H9 (cell line): ENCODE results near the gene TTC28. TPM values are rescaled to one million over a fixed set of nuclear protein-coding genes. Genes with fewer than 3 reads are reported as not detected.
A peak's percentile ranks its signal among the peaks of the same experiment; 100 is the strongest.

Experiments used
- DNase-seq: peaks from one replicate; pipeline ENCODE4 v3.0.0-alpha.2; 2017
- H2AFZ ChIP-seq: one replicate; pipeline ENCODE4 v1.6.1; 2013; ENCODE audit warnings: mild to moderate bottlenecking, low read length, control low read depth, moderate library complexity
- H2AK5ac ChIP-seq: 2 replicates; pipeline ENCODE4 v1.6.1; 2013; ENCODE audit warnings: low read length, control low read depth, mixed read lengths; ENCODE audit not compliant: insufficient read length
- H2BK120ac ChIP-seq: one replicate; pipeline ENCODE4 v1.6.1; 2013; ENCODE audit warnings: low read depth, mild to moderate bottlenecking, low read length, control low read depth, inconsistent platforms; ENCODE audit not compliant: poor library complexity, severe bottlenecking
- H2BK12ac ChIP-seq: 2 replicates; pipeline ENCODE4 v1.6.1; 2013; ENCODE audit warnings: low read length, control low read depth, mixed read lengths, low read depth; ENCODE audit not compliant: insufficient read length
- H2BK15ac ChIP-seq: 2 replicates; pipeline ENCODE4 v1.6.1; 2013; ENCODE audit warnings: low read depth, low read length, control low read depth
- H2BK20ac ChIP-seq: one replicate; pipeline ENCODE4 v1.6.1; 2013; ENCODE audit warnings: low read depth, mild to moderate bottlenecking, low read length, control low read depth, inconsistent platforms; ENCODE audit not compliant: poor library complexity, severe bottlenecking
- H2BK5ac ChIP-seq: 2 replicates; pipeline ENCODE4 v1.6.1; 2013; ENCODE audit warnings: low read length, control low read depth, mixed read lengths; ENCODE audit not compliant: insufficient read length
- H3K14ac ChIP-seq: 2 replicates; pipeline ENCODE4 v1.6.1; 2013; ENCODE audit warnings: low read length, control low read depth; ENCODE audit not compliant: insufficient read depth
- H3K18ac ChIP-seq: 2 replicates; pipeline ENCODE4 v1.6.1; 2013; ENCODE audit warnings: low read depth, mild to moderate bottlenecking, mixed read lengths, low read length, control low read depth; ENCODE audit not compliant: insufficient read length
- H3K23ac ChIP-seq: 2 replicates; pipeline ENCODE4 v1.6.1; 2013; ENCODE audit warnings: low read length, control low read depth, mixed read lengths, low read depth; ENCODE audit not compliant: insufficient read length
- H3K23me2 ChIP-seq: 2 replicates; pipeline ENCODE4 v1.6.1; 2013; ENCODE audit warnings: low read depth, mild to moderate bottlenecking, mixed read lengths, low read length, control low read depth; ENCODE audit not compliant: insufficient read length, poor library complexity, severe bottlenecking
- H3K27ac ChIP-seq: 2 replicates; pipeline ENCODE4 v1.5.1; 2013; ENCODE audit warnings: low read length, control low read depth, mixed read lengths, low read depth; ENCODE audit not compliant: insufficient read length
- H3K27me3 ChIP-seq: 2 replicates; pipeline ENCODE4 v1.6.1; 2013; ENCODE audit warnings: low read length, control low read depth, inconsistent platforms; ENCODE audit not compliant: insufficient read depth
- H3K4ac ChIP-seq: 2 replicates; pipeline ENCODE4 v1.6.1; 2013; ENCODE audit warnings: low read depth, mild to moderate bottlenecking, control low read depth, inconsistent platforms, low read length, moderate library complexity
- H3K4me1 ChIP-seq: 2 replicates; pipeline ENCODE4 v1.6.1; 2013; ENCODE audit warnings: low read length, control low read depth, inconsistent platforms; ENCODE audit not compliant: insufficient read depth
- H3K4me2 ChIP-seq: 2 replicates; pipeline ENCODE4 v1.6.1; 2013; ENCODE audit warnings: low read length, control low read depth, mixed read lengths; ENCODE audit not compliant: insufficient read length, insufficient read depth
- H3K56ac ChIP-seq: 2 replicates; pipeline ENCODE4 v1.6.1; 2013; ENCODE audit warnings: low read depth, mild to moderate bottlenecking, mixed read lengths, low read length, control low read depth; ENCODE audit not compliant: insufficient read length
- H3K79me1 ChIP-seq: 2 replicates; pipeline ENCODE4 v1.6.1; 2013; ENCODE audit warnings: low read depth, mild to moderate bottlenecking, moderate library complexity, low read length, control low read depth, inconsistent platforms; ENCODE audit not compliant: insufficient read depth, poor library complexity, severe bottlenecking
- H3K79me2 ChIP-seq: 2 replicates; pipeline ENCODE4 v1.6.1; 2013; ENCODE audit warnings: low read length, control low read depth, inconsistent platforms; ENCODE audit not compliant: insufficient read depth
- H3K9ac ChIP-seq: 2 replicates; pipeline ENCODE4 v1.6.1; 2013; ENCODE audit warnings: low read length, control low read depth, mixed read lengths; ENCODE audit not compliant: insufficient read length; ENCODE audit errors: extremely low read depth
- H3K9me3 ChIP-seq: one replicate; pipeline ENCODE4 v1.6.1; 2013; ENCODE audit warnings: low read depth, low read length, inconsistent platforms; ENCODE audit not compliant: control insufficient read depth
- H3T11ph ChIP-seq: one replicate; pipeline ENCODE4 v1.6.1; 2013; ENCODE audit warnings: mild to moderate bottlenecking, low read length, control low read depth, inconsistent platforms
- H4K20me1 ChIP-seq: one replicate; pipeline ENCODE4 v1.6.1; 2013; ENCODE audit not compliant: control insufficient read depth, insufficient read length, insufficient read depth
- H4K5ac ChIP-seq: 2 replicates; pipeline ENCODE4 v1.6.1; 2013; ENCODE audit warnings: low read depth, mild to moderate bottlenecking, mixed read lengths, low read length, control low read depth; ENCODE audit not compliant: insufficient read length
- H4K8ac ChIP-seq: replicated peaks from 2 replicates; pipeline ENCODE4 v1.6.1; 2013; ENCODE audit warnings: low read length, control low read depth, mixed read lengths, low read depth; ENCODE audit not compliant: insufficient read length
- H4K91ac ChIP-seq: 2 replicates; pipeline ENCODE4 v1.6.1; 2013; ENCODE audit warnings: low read depth, mild to moderate bottlenecking, moderate library complexity, mixed read lengths, low read length, control low read depth; ENCODE audit not compliant: insufficient read length
- H3K27ac Mint-ChIP-seq, 3 experiments: 2 replicates in 2 of 3; 3 replicates in 1 of 3; pipeline ENCODE4 v1.8.0; 2020 to 2021; ENCODE audit warnings: mixed read lengths in 3 of 3, mild to moderate bottlenecking in 1 of 3, moderate library complexity in 1 of 3
- H3K27me3 Mint-ChIP-seq: 2 replicates; pipeline ENCODE4 v1.8.0; 2021; ENCODE audit warnings: low read depth, mild to moderate bottlenecking, moderate library complexity, mixed read lengths
- H3K36me3 Mint-ChIP-seq, 3 experiments: 2 replicates in 2 of 3; 3 replicates in 1 of 3; pipeline ENCODE4 v1.8.0; 2020 to 2021; ENCODE audit warnings: low read depth in 3 of 3, mixed read lengths in 3 of 3; ENCODE audit not compliant: insufficient read depth in 1 of 3
- H3K4me1 Mint-ChIP-seq, 2 experiments: 2 replicates each; pipeline ENCODE4 v1.8.0; 2020; ENCODE audit warnings: mixed read lengths in 2 of 2
- H3K4me3 Mint-ChIP-seq, 2 experiments: 2 replicates in 1 of 2; 3 replicates in 1 of 2; pipeline ENCODE4 v1.8.0; 2020 to 2021; ENCODE audit warnings: mild to moderate bottlenecking in 2 of 2, mixed read lengths in 2 of 2, moderate library complexity in 1 of 2
- H3K9me3 Mint-ChIP-seq, 2 experiments: 2 replicates in 1 of 2; 3 replicates in 1 of 2; pipeline ENCODE4 v1.8.0; 2020; ENCODE audit warnings: mild to moderate bottlenecking in 2 of 2, mixed read lengths in 2 of 2, moderate library complexity in 1 of 2
- CTCF ChIP-seq: fragments of 200-600 bp; sonication (generic); conservative IDR thresholded peaks from 3 replicates; pipeline ENCODE4 v1.8.0; 2021; ENCODE audit warnings: antibody characterized with exemption, mild to moderate bottlenecking
- WGBS: extraction: QIAGEN DNeasy Blood & Tissue Kit; methylation state at CpG from one replicate; pipeline ENCODE4 v1.1.7; 2013; ENCODE audit warnings: missing lambda C conversion rate, low lambda C conversion rate, mixed read lengths; ENCODE audit not compliant: insufficient read length; ENCODE audit errors: extremely low coverage; 5-methylcytosine and 5-hydroxymethylcytosine counted together
- total RNA-seq: library from RNA; stranded (reverse); gene quantifications from 2 replicates; pipeline ENCODE4 v1.2.1, GENCODE V29; 2021

Gene TTC28
- total RNA-seq, 1 experiment from 2014 or later: 13.6 TPM

- Mint-ChIP-seq H3K27ac (no peak overlapping the region; a peak in 1 of 7 replicates), H3K4me3 (no peak overlapping the region)
- H3K18ac ChIP-seq: no peak overlapping the region
Observed at GRCh38 chr22:28346308-28346707, 333.3 kb downstream of the TTC28 start.

More at GRCh38 chr22:28346308-28346707, 333.3 kb downstream of the TTC28 start:
- Histone ChIP-seq H3K4me2 (no peak overlapping the region), H2BK15ac (no peak overlapping the region), H2BK20ac (peak overlapping the region; percentile 60), H2BK12ac (no peak overlapping the region), H3K79me2 (no peaks in the 10 kb centered on the region), H3K4ac (no peak overlapping the region), H3K9ac (no peak overlapping the region), H3K27me3 (no peaks in the 10 kb centered on the region), H2AK5ac (no peak overlapping the region), H3K14ac (no peak overlapping the region), H3K79me1 (no peaks in the 10 kb centered on the region), H4K5ac (no peak overlapping the region), H4K20me1 (no peaks in the 10 kb centered on the region), H4K91ac (no peak overlapping the region), H2BK5ac (no peak overlapping the region), H3K4me1 (no peaks in the 10 kb centered on the region), H2BK120ac (no peak overlapping the region), H3K27ac (no peak overlapping the region), H2AFZ (no peak overlapping the region), H3K23me2 (no peaks in the 10 kb centered on the region), H4K8ac (no peak overlapping the region), H3K23ac (no peak overlapping the region), H3K56ac (no peak overlapping the region), H3T11ph (no peak overlapping the region), H3K9me3 (no peaks in the 10 kb centered on the region)
- no peaks in the 10 kb centered on the region for H3K36me3 Mint-ChIP-seq
- H3K4me1 Mint-ChIP-seq: peaks cover 6% of the 10 kb centered on the region in 2 experiments
- no peaks in the 10 kb centered on the region for H3K9me3 Mint-ChIP-seq
- TF ChIP-seq CTCF: no peak
- no peaks in the 10 kb centered on the region for H3K27me3 Mint-ChIP-seq
- no CpG with 5 or more reads among the region's 2 CpGs for WGBS
- DNase-seq: no peak
